RWPE2 (cell line): ENCODE data around the gene GRK6.
A peak's percentile ranks its signal among the peaks of the same experiment; 100 is the strongest.

Experiments
- ATAC-seq: fragments of 200-7000 bp; cut with Tn5 transposase; 3 replicates; pipeline ENCODE4 v1.9.1; 2021; ENCODE audit warnings: low read depth
- DNase-seq: peaks from one replicate; pipeline ENCODE4 v3.0.0-alpha.2; 2020; ENCODE audit warnings: low spot score
- H3K27ac ChIP-seq: fragments of 450-650 bp; 2 replicates; pipeline ENCODE4 v1.5.1; 2017; ENCODE audit warnings: mild to moderate bottlenecking; ENCODE audit not compliant: poor library complexity, severe bottlenecking
- H3K27me3 ChIP-seq: fragments of 250-450 bp; sonication (Bioruptor Pico); 2 replicates; pipeline ENCODE4 v1.5.1; 2021; ENCODE audit warnings: mild to moderate bottlenecking, moderate library complexity; ENCODE audit not compliant: insufficient read depth, poor library complexity, severe bottlenecking
- H3K36me3 ChIP-seq: fragments of 250-450 bp; sonication (Bioruptor Pico); 2 replicates; pipeline ENCODE4 v1.5.1; 2020; ENCODE audit warnings: low read depth, mild to moderate bottlenecking, moderate library complexity
- H3K4me1 ChIP-seq: fragments of 250-450 bp; sonication (Bioruptor Pico); 2 replicates; pipeline ENCODE4 v1.5.1; 2021; ENCODE audit warnings: mild to moderate bottlenecking, moderate library complexity; ENCODE audit not compliant: insufficient read depth, poor library complexity, severe bottlenecking
- H3K4me3 ChIP-seq: fragments of 250-450 bp; sonication (Bioruptor Pico); 2 replicates; pipeline ENCODE4 v1.5.1; 2021; ENCODE audit warnings: mild to moderate bottlenecking, moderate library complexity; ENCODE audit not compliant: severe bottlenecking
- H3K9me3 ChIP-seq: fragments of 250-450 bp; sonication (Bioruptor Pico); 2 replicates; pipeline ENCODE4 v1.5.1; 2021; ENCODE audit warnings: mild to moderate bottlenecking, moderate library complexity; ENCODE audit not compliant: severe bottlenecking
- CTCF ChIP-seq: fragments of 450-650 bp; IDR thresholded peaks from one replicate; pipeline ENCODE4 v1.5.1; 2017; ENCODE audit warnings: mild to moderate bottlenecking, moderate library complexity; ENCODE audit not compliant: poor library complexity, severe bottlenecking

The GRK6 gene

GRCh38 chr5:177454397-177455035 is 28.0 kb downstream of the GRK6 start:
- peak; percentile 97 for TF ChIP-seq CTCF
- no peaks in the 10 kb centered on the region for H3K4me1 ChIP-seq

GRCh38 chr5:177455036-177455660 is 28.7 kb downstream of the GRK6 start:
- peak overlapping the region; percentile 77 for H3K27ac ChIP-seq
- peaks cover 25% of the 10 kb centered on the region for H3K36me3 ChIP-seq
- TF ChIP-seq CTCF = peak; percentile 41
- no peaks in the 10 kb centered on the region for H3K4me1 ChIP-seq
- H3K4me3 ChIP-seq = peak overlapping the region; percentile 56
- DNase-seq (no peak), ATAC-seq (peak; percentile 44)
- H3K9me3 ChIP-seq = no peaks in the 10 kb centered on the region
- H3K27me3 ChIP-seq = no peaks in the 10 kb centered on the region

More at GRCh38 chr5:177454397-177455035, 28.0 kb downstream of the GRK6 start:
- Histone ChIP-seq H3K4me3 (peak overlapping the region; percentile 56), H3K27me3 (no peaks in the 10 kb centered on the region), H3K9me3 (no peaks in the 10 kb centered on the region), H3K36me3 (peaks cover 25% of the 10 kb centered on the region), H3K27ac (peak overlapping the region; percentile 77)
- peak; percentile 92 for DNase-seq
- peak; percentile 44 for ATAC-seq

GRCh38 chr5:177455661-177456590 is 29.4 kb downstream of the GRK6 start:
- no peaks in the 10 kb centered on the region for H3K9me3 ChIP-seq
- peaks cover 25% of the 10 kb centered on the region for H3K36me3 ChIP-seq
- DNase-seq (peak; percentile 96), ATAC-seq (peak; percentile 34)
- H3K4me3 ChIP-seq = peak overlapping the region; percentile 56
- H3K4me1 ChIP-seq = no peaks in the 10 kb centered on the region
- no peaks in the 10 kb centered on the region for H3K27me3 ChIP-seq
- H3K27ac ChIP-seq = peak overlapping the region; percentile 77
- peak; percentile 94 for TF ChIP-seq CTCF

- peak; percentile 78 for TF ChIP-seq CTCF
- ATAC-seq = no peak
- Histone ChIP-seq H3K36me3 (peaks cover 25% of the 10 kb centered on the region), H3K27ac (peak overlapping the region; percentile 77), H3K4me1 (no peaks in the 10 kb centered on the region), H3K27me3 (no peaks in the 10 kb centered on the region), H3K4me3 (no peak overlapping the region), H3K9me3 (no peaks in the 10 kb centered on the region)
- DNase-seq = no peak
Observed at GRCh38 chr5:177456591-177456964, 30.1 kb downstream of the GRK6 start.
